ENCODE measurements around the gene MIS12.

DNA sequence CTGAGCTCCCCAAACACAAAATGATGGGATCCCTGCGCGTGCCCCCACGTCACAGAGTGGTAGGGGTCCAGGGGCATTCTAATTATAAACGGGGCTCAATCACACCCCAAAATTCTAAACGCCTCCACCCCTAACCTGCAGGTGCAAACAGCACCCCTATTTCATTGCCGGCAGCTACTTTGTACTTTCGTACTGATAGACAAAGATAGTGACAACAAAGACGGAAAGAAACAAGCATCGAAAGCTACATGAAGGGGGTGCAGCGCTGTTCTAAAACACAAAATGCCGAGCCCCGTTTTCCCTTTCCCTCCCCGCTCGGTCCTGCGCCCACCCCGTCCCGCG is 13.9 kb downstream of the MIS12 start:
- TF ChIP-seq, protein P1, sequence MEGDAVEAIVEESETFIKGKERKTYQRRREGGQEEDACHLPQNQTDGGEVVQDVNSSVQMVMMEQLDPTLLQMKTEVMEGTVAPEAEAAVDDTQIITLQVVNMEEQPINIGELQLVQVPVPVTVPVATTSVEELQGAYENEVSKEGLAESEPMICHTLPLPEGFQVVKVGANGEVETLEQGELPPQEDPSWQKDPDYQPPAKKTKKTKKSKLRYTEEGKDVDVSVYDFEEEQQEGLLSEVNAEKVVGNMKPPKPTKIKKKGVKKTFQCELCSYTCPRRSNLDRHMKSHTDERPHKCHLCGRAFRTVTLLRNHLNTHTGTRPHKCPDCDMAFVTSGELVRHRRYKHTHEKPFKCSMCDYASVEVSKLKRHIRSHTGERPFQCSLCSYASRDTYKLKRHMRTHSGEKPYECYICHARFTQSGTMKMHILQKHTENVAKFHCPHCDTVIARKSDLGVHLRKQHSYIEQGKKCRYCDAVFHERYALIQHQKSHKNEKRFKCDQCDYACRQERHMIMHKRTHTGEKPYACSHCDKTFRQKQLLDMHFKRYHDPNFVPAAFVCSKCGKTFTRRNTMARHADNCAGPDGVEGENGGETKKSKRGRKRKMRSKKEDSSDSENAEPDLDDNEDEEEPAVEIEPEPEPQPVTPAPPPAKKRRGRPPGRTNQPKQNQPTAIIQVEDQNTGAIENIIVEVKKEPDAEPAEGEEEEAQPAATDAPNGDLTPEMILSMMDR (conservative IDR thresholded peaks at IDR 0.05; ENCODE audit: low read depth, low read length): no peak
- no peak for TF ChIP-seq EZH2 (IDR thresholded peaks at IDR 0.05; ENCODE audit: low read length, unreplicated experiment)

Measured in PC-3 (cell line).